GM12892 (cell line): ENCODE measurements around the gene CD207.

Source experiments
- POLR2A ChIP-seq: IDR thresholded peaks from 2 replicates; pipeline ENCODE4 v1.6.1; 2011; ENCODE audit warnings: low read depth, low read length, control low read depth
- POLR2AphosphoS5 ChIP-seq: IDR thresholded peaks from 2 replicates; pipeline ENCODE4 v1.6.1; 2011; ENCODE audit warnings: low read depth, low read length, control low read depth
- TAF1 ChIP-seq: IDR thresholded peaks from 2 replicates; pipeline ENCODE4 v1.6.1; 2011; ENCODE audit warnings: low read depth, mild to moderate bottlenecking, control low read depth, low read length, borderline replicate concordance

- TF ChIP-seq POLR2AphosphoS5 (no peak), POLR2A (no peak), TAF1 (no peak)
Measured at GRCh38 chr2:70833246-70833645, 2.4 kb downstream of the CD207 start.
